Ascending aorta (tissue), 2 donors: ENCODE measurements around the gene STEAP1B. TPM values are rescaled to one million over a fixed set of nuclear protein-coding genes. Genes with fewer than 3 reads are reported as not detected.

Experiments
- DNase-seq, 2 donors: peaks; one replicate each; pipeline ENCODE4 v3.0.0-alpha.2; 2019; ENCODE audit warnings: low spot score in 2 of 2
- H3K27ac ChIP-seq, 2 donors: fragments of 200-600 bp; sonication (generic); one replicate each; pipeline ENCODE4 v1.5.1; 2016 to 2017; ENCODE audit warnings: mild to moderate bottlenecking in 1 of 2
- H3K27me3 ChIP-seq: fragments of 200-600 bp; sonication (generic); one replicate; pipeline ENCODE4 v1.5.1; 2017
- H3K36me3 ChIP-seq, 2 donors: fragments of 200-600 bp; sonication (generic); one replicate each; pipeline ENCODE4 v1.5.1; 2016
- H3K4me1 ChIP-seq, 2 donors: fragments of 200-600 bp; sonication (generic); one replicate each; pipeline ENCODE4 v1.5.1; 2016 to 2017; ENCODE audit warnings: mild to moderate bottlenecking in 1 of 2
- H3K4me3 ChIP-seq, 2 donors: fragments of 200-600 bp; sonication (generic); one replicate each; pipeline ENCODE4 v1.5.1; 2016 to 2017; ENCODE audit warnings: mild to moderate bottlenecking in 1 of 2
- H3K9me3 ChIP-seq, 2 donors: fragments of 200-600 bp; sonication (generic); one replicate each; pipeline ENCODE4 v1.5.1; 2016
- intact Hi-C: fragments of 100-400 bp; cut with DNase I; formaldehyde crosslinking; loops from one replicate; pipeline ENCODE4 v1.15.1; 2023
- total RNA-seq: library from RNA; depleted of rRNA; stranded (reverse); fragments of >200 nt; gene quantifications from one replicate; pipeline ENCODE4 v1.1.0, GENCODE V29; 2016
- TF ChIP-seq, protein P1 (sequence below), 3 experiments: fragments of 200-600 bp in 2 of 3; fragments of 450-650 bp in 1 of 3; sonication (generic) in 2 of 3; IDR thresholded peaks; one replicate each; pipeline ENCODE4 v1.5.1; 2016 to 2019; ENCODE audit warnings: antibody characterized with exemption in 3 of 3, mild to moderate bottlenecking in 1 of 3, moderate library complexity in 1 of 3

The STEAP1B gene
- total RNA-seq, 1 donor from 2014 or later, result not detected

DNA sequence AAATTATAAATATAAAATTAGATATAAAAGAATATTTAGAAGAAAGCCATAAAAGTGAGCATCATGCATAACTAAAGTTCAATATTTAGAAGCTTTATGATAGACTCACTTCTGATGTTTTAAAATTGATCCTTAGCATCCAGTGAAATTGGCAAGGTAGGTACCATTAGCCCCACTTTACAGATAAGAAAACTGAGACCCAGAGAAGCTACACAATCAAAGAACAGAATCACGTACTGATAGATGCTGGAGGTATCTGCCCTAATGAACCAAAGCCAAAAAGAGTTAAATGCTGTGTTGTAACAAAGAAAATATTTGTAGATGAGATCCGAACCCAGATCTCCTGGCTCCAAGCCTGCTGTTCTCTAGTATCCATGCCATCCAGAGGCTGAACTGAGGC is 100.4 kb downstream of the STEAP1B start:
- no peaks in the 10 kb centered on the region for H3K4me1 ChIP-seq
- no peaks in the 10 kb centered on the region for H3K36me3 ChIP-seq
- intact Hi-C loops, result no loop called here
- no peak for DNase-seq
- TF ChIP-seq, protein P1, sequence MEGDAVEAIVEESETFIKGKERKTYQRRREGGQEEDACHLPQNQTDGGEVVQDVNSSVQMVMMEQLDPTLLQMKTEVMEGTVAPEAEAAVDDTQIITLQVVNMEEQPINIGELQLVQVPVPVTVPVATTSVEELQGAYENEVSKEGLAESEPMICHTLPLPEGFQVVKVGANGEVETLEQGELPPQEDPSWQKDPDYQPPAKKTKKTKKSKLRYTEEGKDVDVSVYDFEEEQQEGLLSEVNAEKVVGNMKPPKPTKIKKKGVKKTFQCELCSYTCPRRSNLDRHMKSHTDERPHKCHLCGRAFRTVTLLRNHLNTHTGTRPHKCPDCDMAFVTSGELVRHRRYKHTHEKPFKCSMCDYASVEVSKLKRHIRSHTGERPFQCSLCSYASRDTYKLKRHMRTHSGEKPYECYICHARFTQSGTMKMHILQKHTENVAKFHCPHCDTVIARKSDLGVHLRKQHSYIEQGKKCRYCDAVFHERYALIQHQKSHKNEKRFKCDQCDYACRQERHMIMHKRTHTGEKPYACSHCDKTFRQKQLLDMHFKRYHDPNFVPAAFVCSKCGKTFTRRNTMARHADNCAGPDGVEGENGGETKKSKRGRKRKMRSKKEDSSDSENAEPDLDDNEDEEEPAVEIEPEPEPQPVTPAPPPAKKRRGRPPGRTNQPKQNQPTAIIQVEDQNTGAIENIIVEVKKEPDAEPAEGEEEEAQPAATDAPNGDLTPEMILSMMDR (IDR thresholded peaks at IDR 0.05), result no peak
- H3K9me3 ChIP-seq, result no peaks in the 10 kb centered on the region
- no peak overlapping the region for H3K27ac ChIP-seq
- H3K4me3 ChIP-seq, result no peak overlapping the region
- no peaks in the 10 kb centered on the region for H3K27me3 ChIP-seq

DNA sequence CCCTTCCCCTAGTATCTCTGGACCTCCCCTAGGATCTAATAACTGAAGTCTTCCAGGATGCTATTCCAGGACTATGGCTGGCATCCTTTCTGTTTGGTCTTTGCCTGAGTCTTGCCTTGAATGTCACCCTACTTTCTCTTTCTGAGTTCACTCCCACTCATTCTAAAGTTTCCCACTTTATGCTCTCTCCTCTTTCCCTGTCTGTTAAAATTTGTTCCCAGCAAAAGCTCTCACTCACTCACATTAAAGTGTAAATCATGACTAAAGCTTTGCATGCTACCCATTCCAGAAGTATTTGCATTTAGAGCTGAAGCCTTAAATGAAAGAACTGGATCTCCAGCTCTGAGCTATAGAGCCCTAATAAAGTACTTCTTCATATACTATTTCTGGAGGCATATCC is 100.9 kb downstream of the STEAP1B start:
- Histone ChIP-seq H3K27ac (no peak overlapping the region), H3K4me1 (no peaks in the 10 kb centered on the region), H3K27me3 (no peaks in the 10 kb centered on the region), H3K9me3 (no peaks in the 10 kb centered on the region), H3K36me3 (no peaks in the 10 kb centered on the region), H3K4me3 (no peak overlapping the region)
- no peak for DNase-seq
- TF ChIP-seq, protein P1 (IDR thresholded peaks at IDR 0.05), result no peak
- intact Hi-C loops, result no loop called here

DNA sequence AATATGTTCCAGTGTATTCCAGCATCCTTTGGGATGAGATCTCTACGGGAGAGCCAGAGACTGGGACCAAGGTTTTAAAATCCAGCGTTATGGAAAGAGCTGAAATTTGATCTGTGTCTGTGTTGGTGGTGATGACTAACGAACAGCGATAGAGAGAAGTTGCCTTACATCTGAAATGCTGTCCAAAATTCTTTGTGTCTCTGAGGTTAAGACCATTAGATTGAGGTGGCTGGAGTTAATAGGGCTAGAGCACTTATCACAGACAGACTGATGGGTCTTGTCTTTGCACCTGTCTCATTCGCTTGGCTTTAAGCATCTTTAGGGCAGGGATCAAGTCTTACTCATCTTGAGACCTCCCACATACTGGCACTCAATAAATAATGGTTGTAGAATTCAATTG is 102.0 kb downstream of the STEAP1B start:
- TF ChIP-seq, protein P1 (IDR thresholded peaks at IDR 0.05), result no peak
- no peak for DNase-seq
- H3K4me3 ChIP-seq, result no peak overlapping the region
- H3K9me3 ChIP-seq, result no peaks in the 10 kb centered on the region
- intact Hi-C loops, result no loop called here
- H3K4me1 ChIP-seq, result no peaks in the 10 kb centered on the region
- no peaks in the 10 kb centered on the region for H3K27me3 ChIP-seq
- no peaks in the 10 kb centered on the region for H3K36me3 ChIP-seq
- H3K27ac ChIP-seq, result no peak overlapping the region

- no peaks in the 10 kb centered on the region for H3K27me3 ChIP-seq
- H3K4me1 ChIP-seq, result no peaks in the 10 kb centered on the region
- no peak overlapping the region for H3K4me3 ChIP-seq
- H3K27ac ChIP-seq, result no peak overlapping the region
- intact Hi-C loops, result no loop called here
- no peaks in the 10 kb centered on the region for H3K36me3 ChIP-seq
- H3K9me3 ChIP-seq, result no peaks in the 10 kb centered on the region
- TF ChIP-seq, protein P1 (IDR thresholded peaks at IDR 0.05), result no peak
- DNase-seq, result no peak
These were observed 104.8 kb downstream of the STEAP1B start for GRCh38 chr7:22395222-22395621.

- TF ChIP-seq, protein P1 (IDR thresholded peaks at IDR 0.05), result no peak
- H3K4me3 ChIP-seq, result no peak overlapping the region
- intact Hi-C loops, result no loop called here
- H3K4me1 ChIP-seq, result no peaks in the 10 kb centered on the region
- no peak overlapping the region for H3K27ac ChIP-seq
- no peaks in the 10 kb centered on the region for H3K36me3 ChIP-seq
- H3K27me3 ChIP-seq, result no peaks in the 10 kb centered on the region
- H3K9me3 ChIP-seq, result no peaks in the 10 kb centered on the region
- no peak for DNase-seq
These were observed 105.2 kb downstream of the STEAP1B start for GRCh38 chr7:22394739-22395138.
